ENCODE data around the gene LRRC4.

DNA sequence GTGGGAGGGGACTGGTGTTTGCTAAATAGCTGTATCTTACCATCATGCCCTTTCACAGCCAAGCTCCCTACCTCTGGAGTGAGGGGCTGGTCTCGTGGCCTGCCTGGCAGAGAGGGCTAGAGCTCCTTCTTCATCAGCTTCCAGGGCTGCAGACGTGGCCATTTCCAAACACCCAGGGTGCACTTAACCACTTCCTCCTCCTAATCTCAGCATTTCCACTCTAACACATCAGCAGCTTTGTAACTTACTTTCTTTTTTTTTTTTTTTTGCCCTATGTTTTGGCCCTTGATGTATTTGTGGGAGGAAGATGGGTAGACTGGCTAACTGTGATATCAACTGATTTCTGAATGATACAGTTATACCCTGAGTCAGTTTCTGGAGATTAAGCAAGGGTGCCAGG, 27.4 kb downstream of the LRRC4 start:
- TF ChIP-seq EZH2 (IDR thresholded peaks at IDR 0.05; ENCODE audit: low read length, unreplicated experiment) (no peak), EZH2phosphoT487 (IDR thresholded peaks at IDR 0.05; ENCODE audit: borderline replicate concordance, low read length) (no peak)
- TF ChIP-seq, protein P1, sequence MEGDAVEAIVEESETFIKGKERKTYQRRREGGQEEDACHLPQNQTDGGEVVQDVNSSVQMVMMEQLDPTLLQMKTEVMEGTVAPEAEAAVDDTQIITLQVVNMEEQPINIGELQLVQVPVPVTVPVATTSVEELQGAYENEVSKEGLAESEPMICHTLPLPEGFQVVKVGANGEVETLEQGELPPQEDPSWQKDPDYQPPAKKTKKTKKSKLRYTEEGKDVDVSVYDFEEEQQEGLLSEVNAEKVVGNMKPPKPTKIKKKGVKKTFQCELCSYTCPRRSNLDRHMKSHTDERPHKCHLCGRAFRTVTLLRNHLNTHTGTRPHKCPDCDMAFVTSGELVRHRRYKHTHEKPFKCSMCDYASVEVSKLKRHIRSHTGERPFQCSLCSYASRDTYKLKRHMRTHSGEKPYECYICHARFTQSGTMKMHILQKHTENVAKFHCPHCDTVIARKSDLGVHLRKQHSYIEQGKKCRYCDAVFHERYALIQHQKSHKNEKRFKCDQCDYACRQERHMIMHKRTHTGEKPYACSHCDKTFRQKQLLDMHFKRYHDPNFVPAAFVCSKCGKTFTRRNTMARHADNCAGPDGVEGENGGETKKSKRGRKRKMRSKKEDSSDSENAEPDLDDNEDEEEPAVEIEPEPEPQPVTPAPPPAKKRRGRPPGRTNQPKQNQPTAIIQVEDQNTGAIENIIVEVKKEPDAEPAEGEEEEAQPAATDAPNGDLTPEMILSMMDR (conservative IDR thresholded peaks at IDR 0.05; ENCODE audit: low read depth, low read length): no peak
